Measurements from ENCODE around the gene FGFR3.

FGFR3 gene

GRCh38 chr4:1753294-1753696, 39.8 kb upstream of the FGFR3 start:
- no peak overlapping the region for H2BK15ac ChIP-seq (ENCODE audit: low read depth, poor library complexity, severe bottlenecking)
- no peak overlapping the region for H3K14ac ChIP-seq (ENCODE audit: low read length in 2 of 2)
- no peak overlapping the region for H3K4ac ChIP-seq (ENCODE audit: low read depth in 1 of 2, low read length in 2 of 2)
- H3K4me2 ChIP-seq (ENCODE audit: low read length, poor library complexity, severe bottlenecking), result no peak overlapping the region
- no peak overlapping the region for H3K23ac ChIP-seq (ENCODE audit: low read length in 2 of 2)
- no peaks in the 10 kb centered on the region for H3K9me3 ChIP-seq (ENCODE audit: control insufficient read depth, low read length)
- H4K91ac ChIP-seq (ENCODE audit: low read length), result no peak overlapping the region
- H3K27ac ChIP-seq (ENCODE audit: low read length, poor library complexity, severe bottlenecking), result no peak overlapping the region
- no peak overlapping the region for H2BK120ac ChIP-seq (ENCODE audit: low read depth, low read length)
- no peak overlapping the region for H2AK5ac ChIP-seq (ENCODE audit: low read length, severe bottlenecking)
- no peak overlapping the region for H3K4me3 ChIP-seq (ENCODE audit: insufficient read depth in 1 of 2, low read depth in 1 of 2, low read length in 2 of 2)
- H2AFZ ChIP-seq (ENCODE audit: low read depth, low read length), result no peak overlapping the region
- no peak overlapping the region for H2BK5ac ChIP-seq (ENCODE audit: low read depth, low read length, poor library complexity, severe bottlenecking)
- peaks cover 0 to 3% of the 10 kb centered on the region in 2 experiments for H3K36me3 ChIP-seq (ENCODE audit: control insufficient read depth in 1 of 2, insufficient read depth in 2 of 2, low read depth in 1 of 2, low read length in 2 of 2)
- H3K18ac ChIP-seq (ENCODE audit: low read depth in 1 of 2, low read length in 2 of 2), result no peak overlapping the region
- no peak overlapping the region for H4K8ac ChIP-seq (ENCODE audit: low read length)
- H3K79me1 ChIP-seq (replicated peaks; ENCODE audit: low read length, poor library complexity, severe bottlenecking), result no peaks in the 10 kb centered on the region
- peaks cover 24% of the 10 kb centered on the region for H3K4me1 ChIP-seq (ENCODE audit: control insufficient read depth, insufficient read depth, low read depth, low read length)
- no peak overlapping the region for H3K9ac ChIP-seq (ENCODE audit: low read length)
- H3K27me3 ChIP-seq (ENCODE audit: control insufficient read depth in 1 of 2, insufficient read depth in 1 of 2, low read length in 2 of 2), result peaks cover 0 to 28% of the 10 kb centered on the region in 2 experiments
- DNase-seq, result no peak
- no peak overlapping the region for H2BK12ac ChIP-seq (ENCODE audit: low read length in 2 of 2)
- 79% methylated on average over 10 of the region's 10 CpGs for WGBS

DNA sequence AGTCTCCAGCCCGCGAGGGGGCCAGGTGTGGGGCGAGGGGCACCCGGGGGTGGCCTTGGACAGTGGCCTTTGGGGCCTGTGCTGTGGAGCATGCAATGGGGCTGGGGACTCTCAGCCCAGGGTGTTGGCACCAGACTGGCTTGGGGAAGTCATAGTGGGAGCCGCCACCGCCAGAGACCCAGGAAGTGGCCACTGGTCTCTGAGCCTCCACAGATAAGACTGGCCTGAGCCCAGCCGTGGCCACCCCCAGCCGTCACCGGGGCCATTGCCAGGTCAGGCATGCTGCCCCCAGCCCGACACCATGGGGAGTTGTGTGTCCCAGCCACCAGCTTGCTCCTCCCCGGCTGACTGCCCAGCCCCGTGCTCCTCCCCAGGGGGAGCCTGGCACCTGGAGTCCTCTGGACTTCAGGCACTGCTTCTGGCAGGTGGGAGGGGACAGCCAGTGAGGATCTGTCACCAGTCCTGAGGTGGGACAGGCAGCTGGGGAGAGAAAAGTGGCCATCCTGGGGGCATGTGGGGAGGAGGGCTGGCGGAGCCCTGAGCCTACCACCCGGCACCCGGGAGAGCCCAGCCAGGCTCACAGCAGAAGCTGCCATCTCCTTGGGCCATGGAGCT, 39.3 kb upstream of the FGFR3 start:
- Histone ChIP-seq H2BK5ac (ENCODE audit: low read depth, low read length, poor library complexity, severe bottlenecking) (no peak overlapping the region), H3K4me1 (ENCODE audit: control insufficient read depth, insufficient read depth, low read depth, low read length) (peaks cover 21% of the 10 kb centered on the region), H4K8ac (ENCODE audit: low read length) (no peak overlapping the region), H3K18ac (ENCODE audit: low read depth in 1 of 2, low read length in 2 of 2) (no peak overlapping the region), H4K91ac (ENCODE audit: low read length) (no peak overlapping the region), H3K27me3 (ENCODE audit: control insufficient read depth in 1 of 2, insufficient read depth in 1 of 2, low read length in 2 of 2) (peaks cover 0 to 25% of the 10 kb centered on the region in 2 experiments), H3K14ac (ENCODE audit: low read length in 2 of 2) (peak overlapping the region in 1 of 2 experiments; percentile 53), H2BK120ac (ENCODE audit: low read depth, low read length) (no peak overlapping the region), H3K23ac (ENCODE audit: low read length in 2 of 2) (no peak overlapping the region), H3K36me3 (ENCODE audit: control insufficient read depth in 1 of 2, insufficient read depth in 2 of 2, low read depth in 1 of 2, low read length in 2 of 2) (peaks cover 0 to 3% of the 10 kb centered on the region in 2 experiments), H2BK12ac (ENCODE audit: low read length in 2 of 2) (no peak overlapping the region), H3K27ac (ENCODE audit: low read length, poor library complexity, severe bottlenecking) (no peak overlapping the region), H3K79me1 (replicated peaks; ENCODE audit: low read length, poor library complexity, severe bottlenecking) (no peaks in the 10 kb centered on the region), H2AK5ac (ENCODE audit: low read length, severe bottlenecking) (no peak overlapping the region), H2AFZ (ENCODE audit: low read depth, low read length) (no peak overlapping the region), H3K4ac (ENCODE audit: low read depth in 1 of 2, low read length in 2 of 2) (no peak overlapping the region), H3K4me3 (ENCODE audit: insufficient read depth in 1 of 2, low read depth in 1 of 2, low read length in 2 of 2) (no peak overlapping the region), H3K9me3 (ENCODE audit: control insufficient read depth, low read length) (no peaks in the 10 kb centered on the region), H3K9ac (ENCODE audit: low read length) (no peak overlapping the region), H2BK15ac (ENCODE audit: low read depth, poor library complexity, severe bottlenecking) (no peak overlapping the region), H3K4me2 (ENCODE audit: low read length, poor library complexity, severe bottlenecking) (no peak overlapping the region)
- DNase-seq, result no peak
- WGBS, result 90% methylated on average over 15 of the region's 15 CpGs

GRCh38 chr4:1754336-1754735, 38.8 kb upstream of the FGFR3 start:
- no peak overlapping the region for H3K14ac ChIP-seq (ENCODE audit: low read length in 2 of 2)
- H3K23ac ChIP-seq (ENCODE audit: low read length in 2 of 2), result no peak overlapping the region
- H3K9ac ChIP-seq (ENCODE audit: low read length), result no peak overlapping the region
- H3K4me1 ChIP-seq (ENCODE audit: control insufficient read depth, insufficient read depth, low read depth, low read length), result peaks cover 21% of the 10 kb centered on the region
- H3K27ac ChIP-seq (ENCODE audit: low read length, poor library complexity, severe bottlenecking), result no peak overlapping the region
- no peaks in the 10 kb centered on the region for H3K79me1 ChIP-seq (replicated peaks; ENCODE audit: low read length, poor library complexity, severe bottlenecking)
- H3K4me2 ChIP-seq (ENCODE audit: low read length, poor library complexity, severe bottlenecking), result no peak overlapping the region
- no peak overlapping the region for H3K4ac ChIP-seq (ENCODE audit: low read depth in 1 of 2, low read length in 2 of 2)
- no peak for DNase-seq
- H2AFZ ChIP-seq (ENCODE audit: low read depth, low read length), result no peak overlapping the region
- 77% methylated on average over 5 of the region's 5 CpGs for WGBS
- no peaks in the 10 kb centered on the region for H3K9me3 ChIP-seq (ENCODE audit: control insufficient read depth, low read length)
- no peak overlapping the region for H2BK5ac ChIP-seq (ENCODE audit: low read depth, low read length, poor library complexity, severe bottlenecking)
- H4K8ac ChIP-seq (ENCODE audit: low read length), result no peak overlapping the region
- no peak overlapping the region for H2BK15ac ChIP-seq (ENCODE audit: low read depth, poor library complexity, severe bottlenecking)
- no peak overlapping the region for H2AK5ac ChIP-seq (ENCODE audit: low read length, severe bottlenecking)
- H4K91ac ChIP-seq (ENCODE audit: low read length), result no peak overlapping the region
- no peak overlapping the region for H2BK120ac ChIP-seq (ENCODE audit: low read depth, low read length)
- H2BK12ac ChIP-seq (ENCODE audit: low read length in 2 of 2), result no peak overlapping the region
- no peak overlapping the region for H3K18ac ChIP-seq (ENCODE audit: low read depth in 1 of 2, low read length in 2 of 2)
- no peak overlapping the region for H3K4me3 ChIP-seq (ENCODE audit: insufficient read depth in 1 of 2, low read depth in 1 of 2, low read length in 2 of 2)
- H3K36me3 ChIP-seq (ENCODE audit: control insufficient read depth in 1 of 2, insufficient read depth in 2 of 2, low read depth in 1 of 2, low read length in 2 of 2), result peaks cover 0 to 3% of the 10 kb centered on the region in 2 experiments
- H3K27me3 ChIP-seq (ENCODE audit: control insufficient read depth in 1 of 2, insufficient read depth in 1 of 2, low read length in 2 of 2), result peaks cover 0 to 25% of the 10 kb centered on the region in 2 experiments

DNA sequence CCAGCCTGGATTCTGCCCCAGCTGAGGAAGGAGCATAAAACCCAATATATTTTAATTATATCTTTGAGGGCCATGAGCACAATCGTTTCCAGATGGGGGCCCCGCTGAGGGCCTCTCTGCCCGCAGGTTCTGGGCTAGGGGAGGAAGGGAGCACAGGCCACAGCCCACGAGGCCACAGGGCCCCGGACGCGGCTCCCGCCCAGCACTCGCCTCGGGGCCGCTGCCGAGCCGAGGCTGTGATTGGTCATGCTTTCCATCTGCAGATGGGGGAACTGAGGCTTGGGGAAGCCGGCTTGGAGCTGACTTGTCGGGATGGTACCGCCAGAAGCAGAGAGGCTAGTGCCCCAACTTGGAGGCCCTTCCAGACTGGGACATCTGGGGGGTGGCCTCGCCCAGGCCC, 37.8 kb upstream of the FGFR3 start:
- no peak overlapping the region for H3K4me3 ChIP-seq (ENCODE audit: insufficient read depth in 1 of 2, low read depth in 1 of 2, low read length in 2 of 2)
- H3K14ac ChIP-seq (ENCODE audit: low read length in 2 of 2), result no peak overlapping the region
- no peak overlapping the region for H3K18ac ChIP-seq (ENCODE audit: low read depth in 1 of 2, low read length in 2 of 2)
- H3K23ac ChIP-seq (ENCODE audit: low read length in 2 of 2), result no peak overlapping the region
- no peak overlapping the region for H3K4me2 ChIP-seq (ENCODE audit: low read length, poor library complexity, severe bottlenecking)
- no peak overlapping the region for H2BK120ac ChIP-seq (ENCODE audit: low read depth, low read length)
- H3K4me1 ChIP-seq (ENCODE audit: control insufficient read depth, insufficient read depth, low read depth, low read length), result peaks cover 29% of the 10 kb centered on the region
- H2BK5ac ChIP-seq (ENCODE audit: low read depth, low read length, poor library complexity, severe bottlenecking), result no peak overlapping the region
- peaks cover 0 to 3% of the 10 kb centered on the region in 2 experiments for H3K36me3 ChIP-seq (ENCODE audit: control insufficient read depth in 1 of 2, insufficient read depth in 2 of 2, low read depth in 1 of 2, low read length in 2 of 2)
- H4K91ac ChIP-seq (ENCODE audit: low read length), result no peak overlapping the region
- no peak overlapping the region for H2AK5ac ChIP-seq (ENCODE audit: low read length, severe bottlenecking)
- no peak overlapping the region for H2BK12ac ChIP-seq (ENCODE audit: low read length in 2 of 2)
- no peak overlapping the region for H2BK15ac ChIP-seq (ENCODE audit: low read depth, poor library complexity, severe bottlenecking)
- H3K9me3 ChIP-seq (ENCODE audit: control insufficient read depth, low read length), result no peaks in the 10 kb centered on the region
- DNase-seq, result no peak
- H3K27ac ChIP-seq (ENCODE audit: low read length, poor library complexity, severe bottlenecking), result no peak overlapping the region
- H3K9ac ChIP-seq (ENCODE audit: low read length), result no peak overlapping the region
- peaks cover 0 to 24% of the 10 kb centered on the region in 2 experiments for H3K27me3 ChIP-seq (ENCODE audit: control insufficient read depth in 1 of 2, insufficient read depth in 1 of 2, low read length in 2 of 2)
- H2AFZ ChIP-seq (ENCODE audit: low read depth, low read length), result no peak overlapping the region
- no peak overlapping the region for H4K8ac ChIP-seq (ENCODE audit: low read length)
- H3K79me1 ChIP-seq (replicated peaks; ENCODE audit: low read length, poor library complexity, severe bottlenecking), result no peaks in the 10 kb centered on the region
- 90% methylated on average over 17 of the region's 17 CpGs for WGBS
- H3K4ac ChIP-seq (ENCODE audit: low read depth in 1 of 2, low read length in 2 of 2), result no peak overlapping the region
